HG03342 (cell line): ENCODE measurements around the gene BAG1.

Source experiments
- ATAC-seq: cut with Tn5 transposase; IDR thresholded peaks from one replicate; pipeline ENCODE4 v1.9.1; 2021; ENCODE audit warnings: mild to moderate bottlenecking, moderate library complexity; ENCODE audit not compliant: unreplicated experiment

BAG1 gene

DNA sequence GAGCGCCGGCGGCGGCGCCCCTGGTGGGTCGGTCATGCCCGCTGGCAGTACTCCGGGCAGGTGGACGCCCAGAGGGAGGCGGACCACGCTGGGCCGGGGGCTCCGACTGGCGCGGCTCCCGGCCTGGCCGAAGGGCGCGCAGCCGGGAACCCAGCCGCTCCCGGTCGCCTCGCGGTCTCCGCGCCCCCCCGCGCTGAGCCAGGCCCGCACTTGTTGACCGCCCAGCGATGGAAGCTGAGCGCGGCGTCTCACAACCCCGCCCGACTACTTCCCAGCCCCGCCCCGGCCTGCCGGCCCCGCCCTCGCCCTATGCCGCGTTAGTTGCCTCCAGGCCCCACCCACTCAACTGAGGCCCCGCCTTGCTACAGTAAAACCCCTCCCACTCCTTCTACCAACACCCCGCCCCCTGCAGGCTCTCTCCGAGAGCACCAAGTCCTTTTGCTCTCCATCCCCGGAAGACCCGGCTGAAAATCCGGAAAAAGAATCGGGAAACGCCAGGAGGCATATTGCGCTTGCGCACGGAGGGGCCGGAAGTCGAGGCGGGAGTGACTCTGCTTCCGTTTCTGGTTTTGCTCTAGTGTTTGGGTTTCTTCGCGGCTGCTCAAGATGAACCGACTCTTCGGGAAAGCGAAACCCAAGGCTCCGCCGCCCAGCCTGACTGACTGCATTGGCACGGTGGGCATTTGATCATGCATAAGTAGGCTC is at the start of gene BAG1, which contains the start of gene CHMP5:
TSS of gene BAG1 (minus strand) at position 236 of the 705 bp plus-strand sequence.
TSS of gene CHMP5 (plus strand) at position 577 of the 705 bp plus-strand sequence. CDS start at position 607, 30 bp downstream.
- peak; percentile 88 for ATAC-seq

DNA sequence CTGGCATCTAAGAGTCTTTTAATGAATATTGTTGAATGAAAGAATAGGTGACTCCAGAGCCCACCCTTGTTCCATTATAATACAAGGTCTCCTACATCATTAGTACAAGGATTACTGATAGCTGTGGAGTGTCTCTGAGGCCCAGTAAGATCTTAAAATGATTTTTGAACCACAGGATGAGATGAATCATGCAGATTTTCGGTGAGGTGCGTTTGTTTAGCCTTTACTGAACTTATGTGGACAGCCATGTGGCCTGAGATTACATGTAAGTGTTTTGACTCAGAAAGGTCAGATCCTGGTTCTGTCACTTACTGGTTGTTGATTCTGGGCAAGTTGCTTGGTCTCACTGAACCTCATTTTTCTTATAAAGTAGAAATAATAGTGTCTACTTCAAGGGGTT is 47.4 kb upstream of the BAG1 start:
- no peak for ATAC-seq

DNA sequence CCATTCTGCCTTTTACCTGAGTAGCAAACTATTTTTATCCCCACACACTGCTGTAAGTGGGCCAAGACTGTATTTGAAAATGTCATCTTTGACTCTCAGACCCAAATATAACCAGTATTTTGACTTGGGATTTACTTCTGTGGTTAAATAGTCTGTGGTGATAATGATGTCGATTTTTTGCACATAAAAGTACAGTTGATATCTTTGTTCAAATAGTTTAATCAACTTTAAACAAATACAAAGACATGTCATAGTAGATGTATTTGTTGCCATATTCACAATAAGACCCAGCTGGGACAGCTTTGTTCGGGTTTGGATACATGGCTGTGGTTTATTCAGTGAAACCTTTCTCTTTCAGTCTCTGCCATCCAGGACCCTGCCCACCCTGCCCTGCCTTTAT is 46.2 kb upstream of the BAG1 start:
- no peak for ATAC-seq

DNA sequence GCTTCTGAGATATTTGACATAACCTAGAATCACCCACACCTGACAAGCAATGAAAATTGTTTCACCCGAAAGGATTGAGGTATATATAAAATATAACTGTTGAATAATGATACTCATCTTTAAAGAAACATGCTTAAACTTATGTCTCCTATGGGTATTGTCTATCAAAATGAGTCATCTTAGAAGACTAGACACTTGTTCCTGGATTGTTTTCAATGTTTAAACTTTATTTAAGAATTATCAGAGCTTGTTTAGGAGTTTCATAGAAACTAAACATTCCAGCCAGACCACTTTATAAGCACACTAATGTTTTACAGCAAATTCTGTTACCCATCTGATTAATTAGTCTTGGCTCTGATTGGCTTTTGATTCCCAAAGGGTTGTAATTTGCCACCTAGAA is 45.4 kb upstream of the BAG1 start:
- ATAC-seq, result no peak

DNA sequence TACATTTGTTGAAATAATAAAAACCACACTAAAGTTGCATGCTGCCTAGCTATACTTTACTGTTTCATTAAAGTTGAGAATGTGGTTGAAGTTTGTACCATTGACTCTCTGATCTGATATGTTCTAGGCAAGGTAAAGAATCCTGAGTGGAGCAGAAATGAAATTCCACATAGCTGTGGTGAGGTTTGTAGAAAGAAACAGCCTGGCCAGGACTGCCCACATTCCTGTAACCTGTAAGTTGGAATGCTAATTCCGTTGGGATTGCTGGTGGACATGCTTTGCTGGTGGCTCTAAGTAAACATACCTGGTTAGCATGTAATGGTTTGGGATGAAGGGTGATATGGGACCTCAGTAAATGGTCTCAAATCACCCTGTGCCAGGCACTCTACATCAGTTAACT is 42.6 kb upstream of the BAG1 start:
- ATAC-seq, result no peak

DNA sequence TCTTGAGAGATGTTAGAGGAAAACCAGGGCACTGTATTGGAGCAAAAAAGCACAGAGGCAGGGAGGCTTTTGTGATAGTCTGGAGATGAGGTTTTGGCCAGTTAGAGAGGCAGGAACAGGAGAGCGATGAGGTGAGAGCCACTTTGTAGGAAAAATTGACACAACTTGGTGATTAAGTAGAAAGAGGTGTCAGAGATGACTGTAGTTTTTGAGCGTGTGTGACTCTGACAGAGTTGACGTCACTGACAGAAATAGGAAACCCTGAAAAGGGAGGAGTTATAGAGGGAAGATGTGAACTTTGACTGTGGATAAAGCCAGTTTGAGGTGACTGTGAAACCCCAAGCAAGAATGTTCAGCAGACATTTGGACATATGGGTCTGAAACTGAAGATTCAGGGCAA is 41.5 kb upstream of the BAG1 start:
- no peak for ATAC-seq

DNA sequence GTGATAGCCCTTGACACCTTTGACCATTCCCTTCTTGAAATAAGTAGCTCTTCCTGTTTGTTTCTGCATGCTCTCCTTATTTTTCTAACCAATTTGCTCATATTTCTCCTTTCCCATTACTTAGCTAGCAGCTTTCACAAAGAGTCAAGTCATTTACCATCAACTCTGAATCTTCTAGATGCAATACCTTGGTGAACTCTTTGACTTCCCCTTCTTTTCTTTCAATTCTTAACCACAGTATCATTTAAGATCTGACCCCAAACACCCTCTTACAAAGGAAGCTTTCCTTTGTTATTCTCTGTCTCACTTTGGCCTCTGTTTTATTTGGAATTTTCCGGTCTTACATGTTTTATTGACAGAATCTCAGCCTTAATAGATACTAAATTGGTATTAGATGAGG is 39.9 kb upstream of the BAG1 start:
- no peak for ATAC-seq

DNA sequence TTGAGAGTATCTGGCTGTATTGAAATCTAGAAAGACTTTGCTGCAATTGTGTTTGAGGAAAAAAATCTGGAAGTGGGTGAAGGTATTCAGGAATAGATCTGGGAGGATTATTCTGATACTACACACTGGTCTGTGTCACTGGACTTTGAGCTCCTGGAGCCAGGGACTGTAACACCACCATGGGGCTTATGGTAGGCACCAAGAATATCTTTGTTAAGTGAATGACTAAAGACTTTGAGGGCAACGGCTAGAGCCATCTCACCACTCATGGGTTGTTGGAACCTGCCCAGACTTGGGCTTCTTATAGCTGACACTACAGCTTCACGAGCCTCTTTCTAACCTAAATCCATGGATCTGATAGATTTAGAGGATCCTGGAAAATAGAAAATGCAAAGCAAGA is 36.0 kb upstream of the BAG1 start:
- ATAC-seq, result no peak

DNA sequence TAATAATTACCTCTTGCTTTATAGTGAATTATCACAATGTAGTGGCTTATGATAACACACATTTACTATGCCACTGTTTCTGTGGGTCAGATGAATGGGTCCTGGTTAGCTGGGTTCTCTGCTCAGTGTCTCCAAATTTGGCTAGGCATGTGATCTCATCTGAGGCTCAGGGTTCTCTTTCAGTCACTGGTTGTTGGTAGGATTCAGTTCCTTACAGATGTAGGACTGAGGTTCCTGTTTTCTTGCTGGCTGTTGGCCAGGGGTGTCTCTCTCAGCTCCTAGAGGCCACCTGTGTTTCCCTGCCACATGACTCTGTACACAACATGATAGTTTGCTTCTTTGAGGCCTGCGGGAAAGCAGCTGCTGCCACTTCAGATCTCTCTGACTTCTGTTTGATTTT is 32.9 kb upstream of the BAG1 start:
- peak; percentile 94 for ATAC-seq

DNA sequence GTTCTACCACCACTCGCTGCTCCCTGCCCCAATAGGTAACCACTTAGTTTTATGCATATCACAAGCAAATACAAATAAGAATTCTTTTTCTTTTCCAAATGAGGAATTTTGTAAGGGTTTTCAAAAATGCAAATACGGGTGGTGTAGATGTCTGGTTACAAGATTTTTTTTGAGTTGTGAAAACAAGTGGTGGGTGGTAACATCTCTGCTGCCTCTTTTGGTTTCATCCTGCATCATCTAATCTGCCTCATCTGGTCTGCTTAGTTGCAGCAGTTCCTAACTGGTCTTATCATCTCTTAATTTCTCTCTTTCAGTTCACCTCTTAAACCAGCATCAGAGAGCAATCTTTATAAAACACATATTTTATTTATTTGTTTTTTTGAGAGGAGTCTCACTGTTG is 31.1 kb upstream of the BAG1 start:
- ATAC-seq, result peak; percentile 31

DNA sequence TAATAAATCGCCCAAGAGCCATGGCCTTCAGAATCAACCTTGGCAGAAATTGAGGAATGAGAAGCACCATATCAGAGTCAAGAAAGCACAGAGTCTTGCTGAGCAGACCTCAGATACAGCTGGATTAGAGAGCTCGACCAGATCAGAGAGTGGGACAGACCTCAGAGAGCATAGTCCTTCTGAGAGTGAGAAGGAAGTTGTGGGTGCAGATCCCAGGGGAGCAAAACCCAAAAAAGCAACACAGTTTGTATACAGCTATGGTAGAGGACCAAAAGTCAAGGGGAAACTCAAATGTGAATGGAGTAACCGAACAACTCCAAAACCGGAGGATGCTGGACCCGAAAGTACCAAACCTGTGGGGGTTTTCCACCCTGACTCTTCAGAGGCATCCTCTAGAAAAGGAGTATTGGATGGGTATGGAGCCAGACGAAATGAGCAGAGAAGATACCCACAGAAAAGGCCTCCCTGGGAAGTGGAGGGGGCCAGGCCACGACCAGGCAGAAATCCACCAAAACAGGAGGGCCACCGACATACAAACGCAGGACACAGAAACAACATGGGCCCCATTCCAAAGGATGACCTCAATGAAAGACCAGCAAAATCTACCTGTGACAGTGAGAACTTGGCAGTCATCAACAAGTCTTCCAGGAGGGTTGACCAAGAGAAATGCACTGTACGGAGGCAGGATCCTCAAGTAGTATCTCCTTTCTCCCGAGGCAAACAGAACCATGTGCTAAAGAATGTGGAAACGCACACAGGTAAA is 30.3 kb upstream of the BAG1 start:
- no peak for ATAC-seq

DNA sequence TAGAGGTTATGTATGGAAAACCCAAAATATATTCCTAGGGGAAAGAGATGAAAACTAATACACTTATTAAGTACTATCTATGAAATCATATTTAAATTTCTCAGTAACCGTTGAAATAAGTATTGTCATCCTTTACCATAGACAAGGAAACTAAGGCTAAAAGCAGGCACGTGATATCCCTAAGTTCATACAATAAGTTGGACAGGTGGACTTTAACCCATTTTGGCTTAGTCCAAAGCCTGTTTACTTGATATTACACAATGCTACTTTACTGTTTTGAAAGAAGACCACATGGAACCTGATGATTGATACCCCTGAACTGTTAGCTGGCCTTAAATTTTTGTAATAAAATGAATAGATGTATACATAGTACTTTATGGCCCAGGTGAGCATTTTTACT is 29.3 kb upstream of the BAG1 start:
- ATAC-seq, result no peak

DNA sequence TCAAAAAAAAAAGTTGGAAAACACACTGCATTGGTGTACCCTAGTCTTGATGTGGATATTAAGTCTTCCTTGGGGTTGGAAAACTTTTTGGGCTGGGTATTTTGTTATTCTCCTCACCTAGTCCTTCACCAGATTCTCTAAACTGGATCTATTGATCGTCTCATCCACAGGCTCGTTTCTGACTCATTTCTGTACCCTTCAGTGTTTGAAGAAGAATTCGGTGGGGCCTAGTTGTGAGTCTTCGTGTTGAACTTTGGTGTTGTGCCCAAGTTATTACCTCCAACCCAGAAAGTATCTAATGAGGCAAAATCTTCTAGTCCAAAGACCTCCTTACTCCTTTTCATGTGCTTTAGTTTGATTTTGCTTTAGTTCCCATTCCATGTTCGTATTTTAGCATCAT is 27.4 kb upstream of the BAG1 start:
- ATAC-seq, result no peak

DNA sequence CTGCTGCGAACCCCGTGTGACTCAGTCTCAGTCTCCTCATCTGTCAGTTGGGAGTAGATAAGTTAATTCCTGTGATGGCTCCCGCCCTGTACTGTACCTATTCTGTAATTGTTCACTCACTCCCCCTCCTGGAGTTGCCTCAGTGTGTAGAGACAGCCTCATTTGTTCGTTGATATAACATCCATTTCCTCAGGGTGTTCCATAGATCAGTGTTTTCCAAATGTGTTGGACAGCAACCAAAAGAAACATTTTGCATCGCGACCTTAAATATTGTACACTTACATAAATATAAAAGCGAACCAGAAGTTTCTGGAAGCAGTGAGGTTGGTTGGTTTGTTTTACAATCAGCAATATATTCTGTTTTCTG is 26.5 kb upstream of the BAG1 start:
- no peak for ATAC-seq

DNA sequence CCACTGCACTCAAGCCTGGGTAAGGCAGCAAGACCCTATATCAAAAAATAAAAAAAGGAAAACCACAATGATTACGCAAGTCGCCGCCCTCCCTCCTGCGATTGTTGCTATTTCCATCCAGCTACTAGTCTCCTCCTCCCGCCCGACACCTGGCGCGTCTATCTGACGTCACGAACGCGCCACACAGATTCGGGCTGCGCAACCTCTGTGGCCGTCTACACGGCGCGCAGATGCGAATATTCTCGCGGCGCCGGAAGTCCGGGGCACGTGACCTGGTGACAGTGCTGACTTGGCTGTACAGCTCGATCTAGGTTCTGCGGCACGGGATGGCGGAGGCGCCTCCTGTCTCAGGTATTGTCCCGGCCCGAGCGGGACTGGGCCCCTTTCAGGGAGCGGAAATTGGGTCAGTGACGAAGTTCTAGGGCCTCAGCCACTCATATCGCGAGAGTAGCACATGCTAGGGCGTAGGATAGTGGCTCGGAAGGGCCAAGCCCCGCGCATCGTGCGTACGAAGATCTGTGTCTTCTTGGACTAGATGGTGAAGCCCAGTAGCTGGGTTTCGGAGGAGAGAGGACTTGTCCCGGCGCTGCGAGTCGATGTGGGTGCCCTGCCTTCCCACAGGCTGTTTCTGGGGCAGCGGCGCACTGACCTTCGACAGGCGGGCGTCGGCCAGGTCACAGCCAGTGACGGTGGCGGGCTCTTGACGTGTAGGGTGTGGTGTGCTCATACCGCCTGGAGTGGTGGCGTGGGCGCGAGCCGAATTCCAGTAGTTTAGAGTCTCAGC is 25.9 kb upstream of the BAG1 start, which contains the start of gene NFX1:
TSS of gene NFX1 (plus strand) at position 270 of the 784 bp plus-strand sequence. CDS start at position 327, 57 bp downstream.
- peak; percentile 82 for ATAC-seq

DNA sequence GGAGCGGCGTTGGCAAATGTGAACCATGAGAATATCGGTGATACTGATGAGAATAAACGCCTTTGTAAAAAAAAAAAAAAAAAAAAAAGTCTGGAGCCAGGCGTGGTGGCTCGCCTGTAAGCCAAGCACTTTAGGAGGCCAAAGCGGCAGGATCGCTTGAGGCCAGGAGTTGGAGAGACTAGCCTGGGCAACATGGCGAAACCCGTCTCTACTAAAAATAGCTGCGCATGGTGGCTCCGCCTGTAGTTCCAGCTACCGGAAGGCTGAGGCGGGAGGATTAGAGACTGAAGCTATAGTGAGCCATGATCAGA is 25.4 kb upstream of the BAG1 start:
- ATAC-seq, result no peak

DNA sequence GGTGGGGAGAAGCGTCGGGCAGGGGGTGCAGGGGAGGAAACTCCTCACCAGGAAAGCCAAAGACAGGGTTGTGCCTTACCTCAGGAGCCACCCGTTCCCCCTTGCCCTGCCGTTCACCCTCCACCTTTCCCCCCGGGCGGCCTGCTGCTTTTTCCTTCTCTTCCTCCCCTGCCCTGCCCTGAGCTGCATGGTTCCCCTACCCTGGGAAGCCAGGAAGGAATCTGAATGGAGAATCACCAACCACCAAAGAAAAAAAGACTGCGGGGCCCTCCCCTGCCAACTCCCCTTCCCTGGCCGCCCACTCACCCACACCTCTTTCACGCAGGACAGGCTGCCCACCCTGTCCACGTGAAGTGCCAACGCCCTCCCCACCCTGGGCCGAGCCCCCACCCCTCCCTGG is 25.0 kb upstream of the BAG1 start:
- no peak for ATAC-seq

DNA sequence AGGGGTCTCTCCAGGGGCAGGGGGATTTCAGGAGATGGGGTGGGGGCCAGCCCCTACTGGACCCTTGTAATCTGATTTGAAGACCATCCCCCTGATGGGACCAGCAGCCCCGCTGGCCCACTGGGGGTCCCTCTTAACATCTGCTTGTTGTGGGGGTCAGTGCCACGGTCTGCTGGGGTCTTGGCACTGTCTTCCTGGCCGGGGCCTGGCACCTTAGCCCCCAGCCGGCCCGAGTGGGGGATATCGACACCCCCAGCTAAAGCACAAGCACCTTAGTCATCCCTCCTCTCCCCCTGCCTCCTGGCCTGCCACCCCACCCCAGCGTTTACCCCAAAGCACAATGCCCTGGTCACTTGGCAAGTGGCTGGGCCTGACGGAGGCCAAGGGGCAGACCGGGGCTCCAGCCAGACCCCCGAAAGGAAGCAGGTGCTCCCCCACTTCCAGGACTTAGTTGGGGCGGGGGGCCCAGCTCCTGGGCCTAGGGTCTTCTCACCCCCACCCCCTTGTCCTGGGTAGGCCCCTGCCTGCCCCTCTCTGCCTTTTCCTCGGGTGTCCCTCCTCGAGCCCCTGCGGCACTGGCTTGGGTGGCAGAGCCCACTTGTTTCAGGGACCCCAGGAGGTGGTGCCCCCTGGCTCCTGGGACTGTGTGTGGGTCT is 24.4 kb upstream of the BAG1 start:
- ATAC-seq, result no peak

DNA sequence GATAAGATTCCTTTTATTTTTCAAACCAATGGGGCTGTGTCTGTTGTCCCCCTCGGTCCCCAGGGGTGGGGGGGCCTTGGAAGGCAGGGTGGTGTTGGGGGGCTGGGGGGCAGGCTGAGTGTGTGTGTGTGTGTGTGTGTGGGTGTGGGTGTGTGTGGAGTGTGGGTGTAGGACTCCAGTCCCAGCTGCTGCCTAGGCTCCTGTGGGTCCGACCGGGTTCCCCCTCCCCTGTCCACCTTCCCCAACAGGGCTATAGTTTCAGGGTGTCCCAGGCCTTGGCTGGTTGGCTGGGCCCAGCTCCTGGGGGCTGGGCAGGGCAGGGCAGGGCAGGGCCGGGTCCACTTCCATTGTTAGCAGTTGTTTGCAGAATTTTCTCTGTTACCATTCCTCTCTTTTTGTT is 23.7 kb upstream of the BAG1 start:
- no peak for ATAC-seq

DNA sequence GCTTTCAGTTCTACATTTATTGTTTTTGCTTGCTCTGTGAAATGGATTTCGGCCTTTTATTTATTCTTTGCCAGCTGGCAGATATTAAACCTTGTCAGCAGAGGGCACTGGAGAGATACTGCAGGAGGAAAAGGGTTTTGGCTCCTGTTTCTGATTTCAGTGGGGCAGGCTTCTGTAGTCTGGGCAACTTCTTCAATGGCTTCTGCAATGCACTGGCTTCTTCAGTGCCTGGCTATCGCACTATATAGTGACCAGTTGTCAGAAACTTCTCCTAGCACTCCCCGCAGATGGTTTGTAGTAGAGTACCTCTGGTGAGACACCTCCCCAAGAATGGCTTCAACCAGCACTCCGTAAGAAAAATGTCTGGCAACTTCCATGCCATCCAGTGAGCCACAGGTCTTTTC is 22.6 kb upstream of the BAG1 start:
- ATAC-seq, result no peak

DNA sequence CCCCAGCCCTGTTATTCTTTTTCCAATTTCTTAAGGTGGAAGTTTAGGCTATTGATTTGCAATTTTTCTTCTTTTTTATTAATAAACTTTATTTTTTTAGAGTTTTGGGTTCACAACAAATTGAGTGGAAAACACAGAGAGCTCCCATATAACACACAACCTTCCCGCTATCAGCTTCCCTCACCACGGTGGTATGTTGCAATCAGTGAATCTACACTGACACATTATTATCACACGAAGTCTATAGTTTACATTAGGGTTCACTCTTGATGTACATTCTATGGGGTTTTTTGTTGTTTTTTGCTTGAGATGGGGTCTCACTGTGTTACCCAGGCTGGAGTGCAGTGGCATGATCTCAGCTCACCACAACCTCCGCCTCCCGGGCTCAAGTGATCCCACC is 21.0 kb upstream of the BAG1 start:
- no peak for ATAC-seq
